Heart right ventricle (tissue), 16 donors: ENCODE data around the gene VSTM2B. TPM values are rescaled to one million over a fixed set of nuclear protein-coding genes. Genes with fewer than 3 reads are reported as not detected.

Experiments
- ATAC-seq, 8 donors: fragments of 200-7000 bp; cut with Tn5 transposase; one replicate each; pipeline ENCODE4 v1.9.1; 2020; ENCODE audit warnings: mild to moderate bottlenecking in 8 of 8, moderate library complexity in 8 of 8, moderate number of reproducible peaks in 1 of 8
- DNase-seq, 2 donors: peaks; one replicate each; pipeline ENCODE4 v3.0.0-alpha.2; 2020
- H3K27ac ChIP-seq, 10 donors: fragments of 200-600 bp; sonication (generic) in 2 of 10; one replicate each; pipeline versions ENCODE4 v1.5.0 to v1.8.0; 2020 to 2022; ENCODE audit warnings: mild to moderate bottlenecking in 3 of 10
- H3K27me3 ChIP-seq, 7 donors: fragments of 200-600 bp; one replicate each; pipeline ENCODE4 v1.8.0; 2021 to 2022; ENCODE audit warnings: mild to moderate bottlenecking in 2 of 7
- H3K36me3 ChIP-seq, 9 donors: fragments of 200-600 bp; sonication (generic) in 1 of 9; one replicate each; pipeline versions ENCODE4 v1.5.0 to v1.8.0; 2020 to 2022; ENCODE audit warnings: mild to moderate bottlenecking in 2 of 9
- H3K4me1 ChIP-seq, 9 donors: fragments of 200-600 bp; sonication (generic) in 1 of 9; one replicate each; pipeline versions ENCODE4 v1.5.0 to v1.8.0; 2020 to 2022; ENCODE audit warnings: mild to moderate bottlenecking in 4 of 9
- H3K4me3 ChIP-seq, 10 donors: fragments of 200-600 bp; sonication (generic) in 2 of 10; one replicate each; pipeline versions ENCODE4 v1.5.0 to v1.8.0; 2020 to 2022; ENCODE audit warnings: mild to moderate bottlenecking in 7 of 10, moderate library complexity in 2 of 10
- H3K9me3 ChIP-seq, 11 donors: fragments of 200-600 bp in 10 of 11; sonication (generic) in 2 of 11; one replicate each; pipeline versions ENCODE4 v1.5.0 to v1.8.0; 2013 to 2022; ENCODE audit warnings: mild to moderate bottlenecking in 2 of 11, control low read depth in 1 of 11, moderate library complexity in 1 of 11
- CTCF ChIP-seq, 9 donors: fragments of 200-600 bp; sonication (generic) in 2 of 9; IDR thresholded peaks; one replicate each; pipeline versions ENCODE4 v1.5.0 to v1.8.0; 2021 to 2022; ENCODE audit warnings: antibody characterized with exemption in 9 of 9, mild to moderate bottlenecking in 5 of 9, moderate library complexity in 1 of 9
- WGBS, 2 donors: extraction: QIAGEN DNeasy Blood & Tissue Kit; methylation state at CpG; one replicate each; pipeline ENCODE4 v1.1.7; 2013; ENCODE audit warnings: inconsistent platforms in 1 of 2; 5-methylcytosine and 5-hydroxymethylcytosine counted together
- intact Hi-C, 10 donors: fragments of 100-400 bp; cut with DNase I; formaldehyde crosslinking; loops; one replicate each; pipeline versions ENCODE4 v1.11.1 to v1.14.2; 2022
- polyA plus RNA-seq, 2 donors: library from polyadenylated mRNA; stranded (reverse); fragments of 200-250 nt; gene quantifications; one replicate each; pipeline ENCODE4 v1.2.3, GENCODE V29; 2013
- total RNA-seq, 10 donors: library from RNA; stranded (reverse); fragmentation: NEBNext Ultra II Directional in 3 of 10; extraction: Animal tissue kit (Norgen Biotek cat#: 25700) in 3 of 10; gene quantifications; one replicate each; pipeline versions ENCODE4 v1.2.1 to v1.2.4, GENCODE V29; 2021 to 2023
- donor health status: Arrhythmogenic right ventricular cardiomyopathy.
- donor health status: ischemic (EF 13 %, LVEDD 7.1; RV severe dilation, severe dysfunction).
- donor health status: healthy with polysubstance abuse.
- donor health status: DM: no; HTN: yes; CAD: no.
- donor health status: DM: no; HTN: no; CAD: no.
- donor health status: ischemic (EF 25% LVEDD 6.9; RV normal size, moderate dysfunction).
- donor health status: ischemic (EF 25% LVEDD 5.7; RV mildly dilated, moderate dysfunction).
- donor health status: healthy.
- donor health status: DM: yes; HTN: yes; CAD: no.
- donor health status: Ischemic cardiomyopathy.
- donor health status: ischemic (EF 35%, LVEDD 5.7; RV mildly dilated, moderate dysfunction).
- donor health status: nonischemic (EF 11% LVEDD 7.7; RV severe dilation, severe dysfunction).
- donor health status: DM: yes; HTN: yes; CAD: no.
- donor health status: PGD.
- donor health status: ischemic (EF 29% LVEDD 5.4; RV normal size, mild dysfunction).
- donor health status: nonischemic (EF 23%, LVEDD 6.1; RV moderate dilation, normal function).

Gene VSTM2B
- total and polyA plus RNA-seq, 12 donors: not detected

- H3K27ac ChIP-seq: no peak overlapping the region
- no peak overlapping the region for H3K4me3 ChIP-seq
- TF ChIP-seq CTCF (IDR thresholded peaks at IDR 0.05): no peak
- H3K4me1 ChIP-seq: no peaks in the 10 kb centered on the region
- 68 to 82% methylated on average over 3 of the region's 3 CpGs for WGBS, 2 donors
- intact Hi-C loops: no loop called here
- H3K36me3 ChIP-seq: no peaks in the 10 kb centered on the region
- H3K27me3 ChIP-seq: peaks cover 0 to 39% (median 24%) of the 10 kb centered on the region in 7 donors
- H3K9me3 ChIP-seq: no peaks in the 10 kb centered on the region
- ATAC-seq: no peak
- no peak for DNase-seq
Measured at GRCh38 chr19:29511768-29512167, 14.0 kb upstream of the VSTM2B start.

- DNase-seq (no peak), ATAC-seq (no peak)
- Histone ChIP-seq H3K27ac (no peak overlapping the region), H3K27me3 (peaks cover 0 to 38% (median 20%) of the 10 kb centered on the region in 7 donors), H3K4me1 (no peaks in the 10 kb centered on the region), H3K9me3 (no peaks in the 10 kb centered on the region), H3K36me3 (no peaks in the 10 kb centered on the region), H3K4me3 (no peak overlapping the region)
- intact Hi-C loops: no loop called here
- TF ChIP-seq CTCF (IDR thresholded peaks at IDR 0.05): no peak
- WGBS, 2 donors: 54 to 72% methylated on average over 1 of the region's 1 CpG
Measured at GRCh38 chr19:29512748-29513147, 13.0 kb upstream of the VSTM2B start.

- Histone ChIP-seq H3K4me1 (no peaks in the 10 kb centered on the region), H3K36me3 (no peaks in the 10 kb centered on the region), H3K27ac (no peak overlapping the region), H3K27me3 (peaks cover 0 to 37% (median 16%) of the 10 kb centered on the region in 7 donors), H3K4me3 (no peak overlapping the region), H3K9me3 (no peaks in the 10 kb centered on the region)
- ATAC-seq: no peak
- DNase-seq: no peak
- WGBS, 2 donors: 74 to 80% methylated on average over 8 of the region's 8 CpGs
- no peak for TF ChIP-seq CTCF (IDR thresholded peaks at IDR 0.05)
- intact Hi-C loops: no loop called here
Measured at GRCh38 chr19:29514525-29515232, 11.1 kb upstream of the VSTM2B start.

GRCh38 chr19:29515233-29515619 lies 10.6 kb upstream of the VSTM2B start:
- TF ChIP-seq CTCF (IDR thresholded peaks at IDR 0.05): no peak
- Histone ChIP-seq H3K36me3 (no peaks in the 10 kb centered on the region), H3K4me1 (no peaks in the 10 kb centered on the region), H3K9me3 (no peaks in the 10 kb centered on the region), H3K4me3 (no peak overlapping the region), H3K27ac (no peak overlapping the region), H3K27me3 (peaks cover 0 to 42% (median 15%) of the 10 kb centered on the region in 7 donors)
- 59% methylated on average over 5 of the region's 5 CpGs for WGBS, 2 donors
- DNase-seq (no peak), ATAC-seq (no peak)
- intact Hi-C loops: no loop called here
